ENCODE results near the gene GNL3. TPM values are rescaled to one million over a fixed set of nuclear protein-coding genes. Genes with fewer than 3 reads are reported as not detected.

GNL3 gene
- 95.0 and 122 TPM in 2 replicates for total RNA-seq

GRCh38 chr3:52685709-52686691 lies at the start of gene GNL3, which contains the start of gene PBRM1:
Gene GNL3, plus strand, starts transcription at chr3:52686032. Its CDS starts 61 bp downstream, at chr3:52686093.
Gene PBRM1, minus strand, starts transcription at chr3:52685913.

GRCh38 chr3:52705688-52706686 lies 20.2 kb downstream of the GNL3 start, which contains the start of the genes GLT8D1 and SPCS1:
Gene GLT8D1, minus strand, starts transcription at chr3:52705791. Its CDS starts 5,331 bp downstream, at chr3:52700460.
Gene SPCS1, plus strand, starts transcription at chr3:52706106. Its CDS starts 141 bp downstream, at chr3:52706247.

Other genes starting within 250 kb of the GNL3 start
- under 0.01 TPM in 2 replicates for gene SEMA3G, start 240.9 kb upstream of the GNL3 start, total RNA-seq
- gene TNNC1, start 232.0 kb upstream of the GNL3 start, total RNA-seq: 1.00 and 1.8 TPM in 2 replicates
- 53.8 and 76.9 TPM in 2 replicates for gene NISCH, start 230.4 kb upstream of the GNL3 start, total RNA-seq
- gene STAB1, start 190.7 kb upstream of the GNL3 start, total RNA-seq: 0.57 and 4.5 TPM in 2 replicates
- gene NT5DC2, start 152.2 kb upstream of the GNL3 start, total RNA-seq: 25.6 and 30.9 TPM in 2 replicates
- 5.4 and 11.8 TPM in 2 replicates for gene UQCC5, start 149.4 kb upstream of the GNL3 start, total RNA-seq
- 45.1 and 56.7 TPM in 2 replicates for gene PBRM1, start 119 bp upstream of the GNL3 start, total RNA-seq
- gene GLT8D1, start 19.8 kb downstream of the GNL3 start, total RNA-seq: 104 and 141 TPM in 2 replicates
- gene SPCS1, start 20.1 kb downstream of the GNL3 start, total RNA-seq: 43.4 and 58.2 TPM in 2 replicates
- 24.3 and 27.8 TPM in 2 replicates for gene NEK4, start 84.9 kb downstream of the GNL3 start, total RNA-seq
- gene ITIH1, start 91.6 kb downstream of the GNL3 start, total RNA-seq: 0.14 and 0.18 TPM in 2 replicates
- 0.09 and 0.28 TPM in 2 replicates for gene ITIH3, start 108.8 kb downstream of the GNL3 start, total RNA-seq
- gene ITIH4, start 144.6 kb downstream of the GNL3 start, total RNA-seq: 1.2 and 1.6 TPM in 2 replicates
- not detected in 2 replicates for gene MUSTN1, start 149.0 kb downstream of the GNL3 start, total RNA-seq
- gene STIMATE, start 211.5 kb downstream of the GNL3 start, total RNA-seq: 10.0 and 12.4 TPM in 2 replicates

Measured in smooth muscle cell of bladder (primary cell).